GM12878 (cell line): ENCODE measurements around the gene CD48. TPM values are rescaled to one million over a fixed set of nuclear protein-coding genes. Genes with fewer than 3 reads are reported as not detected.

ENCODE experiments used
- ASH2L ChIP-seq: fragments of 300-600, 200-600 bp; sonication (generic); IDR thresholded peaks from 2 replicates; pipeline ENCODE4 v1.6.1; 2017; ENCODE audit warnings: low read depth, mild to moderate bottlenecking, borderline replicate concordance
- ATF7 ChIP-seq: fragments of 450-650 bp; IDR thresholded peaks from 2 replicates; pipeline ENCODE4 v1.6.1; 2016; ENCODE audit warnings: low read depth, mild to moderate bottlenecking
- BACH1 ChIP-seq: fragments of 450-650 bp; IDR thresholded peaks from 2 replicates; pipeline ENCODE4 v1.6.1; 2017; ENCODE audit warnings: mild to moderate bottlenecking, borderline replicate concordance
- CHD2 ChIP-seq: IDR thresholded peaks from 2 replicates; pipeline ENCODE4 v1.6.1; 2011; ENCODE audit warnings: low read depth, low read length, improper control_type of control experiment, borderline replicate concordance
- EGR1 ChIP-seq, 2 experiments: IDR thresholded peaks; 1 replicate in 1 of 2; 2 replicates in 1 of 2; pipeline ENCODE4 v1.6.1; 2011 to 2012; ENCODE audit warnings: low read depth in 2 of 2, low read length in 2 of 2, borderline replicate concordance in 1 of 2, mild to moderate bottlenecking in 1 of 2, moderate library complexity in 1 of 2
- FOXM1 ChIP-seq: IDR thresholded peaks from 2 replicates; pipeline ENCODE4 v1.6.1; 2012; ENCODE audit warnings: low read depth, mild to moderate bottlenecking, inconsistent platforms, low read length, moderate library complexity
- GABPA ChIP-seq: IDR thresholded peaks from 2 replicates; pipeline ENCODE4 v1.6.1; 2014; ENCODE audit warnings: antibody characterized with exemption, low read depth, mild to moderate bottlenecking, inconsistent platforms
- GATAD2B ChIP-seq: fragments of 450-650 bp; conservative IDR thresholded peaks from 2 replicates; pipeline ENCODE4 v1.6.1; 2017; ENCODE audit warnings: low read depth, mild to moderate bottlenecking, moderate library complexity
- IKZF2 ChIP-seq, 2 experiments: fragments of 450-650 bp; IDR thresholded peaks; 2 replicates each; pipeline ENCODE4 v1.6.1; 2017; ENCODE audit warnings: mild to moderate bottlenecking in 2 of 2, moderate library complexity in 2 of 2
- KLF5 ChIP-seq: fragments of 450-650 bp; IDR thresholded peaks from 2 replicates; pipeline ENCODE4 v1.6.1; 2014; ENCODE audit warnings: mild to moderate bottlenecking; ENCODE audit not compliant: partially characterized antibody
- LARP7 ChIP-seq: fragments of 450-650 bp; IDR thresholded peaks from 2 replicates; pipeline ENCODE4 v1.6.1; 2017; ENCODE audit warnings: mild to moderate bottlenecking
- MYC ChIP-seq: IDR thresholded peaks from 2 replicates; pipeline ENCODE4 v1.6.1; 2011; ENCODE audit warnings: mild to moderate bottlenecking, low read length, moderate library complexity, inconsistent platforms; ENCODE audit not compliant: insufficient read depth, insufficient replicate concordance, insufficient read length, severe bottlenecking
- NFIC ChIP-seq: IDR thresholded peaks from 2 replicates; pipeline ENCODE4 v1.6.1; 2012; ENCODE audit warnings: low read depth, mild to moderate bottlenecking, inconsistent platforms, low read length, moderate library complexity
- NR2C2 ChIP-seq: IDR thresholded peaks from 2 replicates; pipeline ENCODE4 v1.6.1; 2011; ENCODE audit warnings: borderline replicate concordance, low read depth; ENCODE audit not compliant: control insufficient read depth, insufficient read length
- PAX5 ChIP-seq: IDR thresholded peaks from 2 replicates; pipeline ENCODE4 v1.6.1; 2011; ENCODE audit warnings: low read depth, low read length, borderline replicate concordance
- PAX8 ChIP-seq: fragments of 450-650 bp; IDR thresholded peaks from 2 replicates; pipeline ENCODE4 v1.6.1; 2017; ENCODE audit warnings: mild to moderate bottlenecking, moderate library complexity
- PML ChIP-seq: IDR thresholded peaks from 2 replicates; pipeline ENCODE4 v1.6.1; 2012; ENCODE audit warnings: low read length, inconsistent platforms
- POLR2AphosphoS2 ChIP-seq: IDR thresholded peaks from 2 replicates; pipeline ENCODE4 v1.6.1; 2011; ENCODE audit warnings: low read depth, mild to moderate bottlenecking, low read length, improper control_type of control experiment, moderate library complexity
- RB1 ChIP-seq: fragments of 450-650 bp; formaldehyde crosslinking; IDR thresholded peaks from 2 replicates; pipeline ENCODE4 v1.6.1; 2017; ENCODE audit warnings: mild to moderate bottlenecking, borderline replicate concordance
- RELA ChIP-seq: fragments of 450-650 bp; IDR thresholded peaks from 2 replicates; pipeline ENCODE4 v1.8.0; 2014; ENCODE audit warnings: borderline replicate concordance; ENCODE audit not compliant: partially characterized antibody
- SMAD5 ChIP-seq: IDR thresholded peaks from 2 replicates; pipeline ENCODE4 v1.6.1; 2016; ENCODE audit warnings: antibody characterized with exemption, low read depth
- SREBF2 ChIP-seq: IDR thresholded peaks from 2 replicates; pipeline ENCODE4 v1.6.1; 2012; ENCODE audit warnings: mild to moderate bottlenecking, low read length
- TCF12 ChIP-seq: IDR thresholded peaks from 2 replicates; pipeline ENCODE4 v1.6.1; 2011; ENCODE audit warnings: low read depth, mild to moderate bottlenecking, low read length
- TCF3 ChIP-seq: IDR thresholded peaks from 2 replicates; pipeline ENCODE4 v1.6.1; 2012; ENCODE audit warnings: low read depth, mild to moderate bottlenecking, low read length, borderline replicate concordance; ENCODE audit not compliant: insufficient read depth
- TCF7 ChIP-seq: IDR thresholded peaks from 2 replicates; pipeline ENCODE4 v1.6.1; 2014; ENCODE audit warnings: antibody characterized with exemption, borderline replicate concordance
- ZZZ3 ChIP-seq: IDR thresholded peaks from 2 replicates; pipeline ENCODE4 v1.6.1; 2011; ENCODE audit warnings: low read depth; ENCODE audit not compliant: control insufficient read depth, insufficient read length
- polyA plus RNA-seq, 11 experiments: library from polyadenylated mRNA; depleted of rRNA in 4 of 11; unstranded in 6 of 11; stranded (reverse) in 5 of 11; fragments of >200 nt; fragmentation: Nextera tagmentation in 4 of 11; fragmentation: Illumina TruSeq in 1 of 11; extraction: Ambion mirVana in 4 of 11; extraction: Trizol in 1 of 11; gene quantifications; 1 replicate in 1 of 11; 2 replicates in 10 of 11; pipeline versions ENCODE4 v1.2.1 to v1.2.3, GENCODE V29; 2011 to 2016; ENCODE audit warnings: inconsistent platforms in 2 of 11, missing spikeins in 2 of 11, low read depth in 1 of 11
- total RNA-seq, 4 experiments: library from RNA; depleted of rRNA in 3 of 4; stranded (reverse); fragments of >200 nt in 3 of 4; fragmentation: Illumina TruSeq in 1 of 4; extraction: Trizol in 1 of 4; gene quantifications; 2 replicates each; pipeline versions ENCODE4 v1.2.1 to v1.2.3, GENCODE V29; 2013 to 2021
- TF ChIP-seq, protein P1 (sequence below): fragments of 450-650 bp; IDR thresholded peaks from 2 replicates; pipeline ENCODE4 v1.6.1; 2014; ENCODE audit warnings: mild to moderate bottlenecking
- TF ChIP-seq, protein P2 (sequence below): IDR thresholded peaks from 2 replicates; pipeline ENCODE4 v1.6.1; 2011; ENCODE audit warnings: mild to moderate bottlenecking, low read depth, low read length, moderate library complexity; ENCODE audit not compliant: insufficient replicate concordance
- TF ChIP-seq, protein P3 (sequence below): IDR thresholded peaks from 2 replicates; pipeline ENCODE4 v1.6.1; 2011; ENCODE audit warnings: borderline replicate concordance, low read depth, mild to moderate bottlenecking, moderate library complexity, low read length; ENCODE audit not compliant: insufficient read depth, poor library complexity, severe bottlenecking

Gene CD48
- total and polyA plus RNA-seq, 10 of the 15 experiments (the other 5 are each of a cell fraction or from before 2014, with no cell fraction given): 302 to 1,315 (median 430) TPM

DNA sequence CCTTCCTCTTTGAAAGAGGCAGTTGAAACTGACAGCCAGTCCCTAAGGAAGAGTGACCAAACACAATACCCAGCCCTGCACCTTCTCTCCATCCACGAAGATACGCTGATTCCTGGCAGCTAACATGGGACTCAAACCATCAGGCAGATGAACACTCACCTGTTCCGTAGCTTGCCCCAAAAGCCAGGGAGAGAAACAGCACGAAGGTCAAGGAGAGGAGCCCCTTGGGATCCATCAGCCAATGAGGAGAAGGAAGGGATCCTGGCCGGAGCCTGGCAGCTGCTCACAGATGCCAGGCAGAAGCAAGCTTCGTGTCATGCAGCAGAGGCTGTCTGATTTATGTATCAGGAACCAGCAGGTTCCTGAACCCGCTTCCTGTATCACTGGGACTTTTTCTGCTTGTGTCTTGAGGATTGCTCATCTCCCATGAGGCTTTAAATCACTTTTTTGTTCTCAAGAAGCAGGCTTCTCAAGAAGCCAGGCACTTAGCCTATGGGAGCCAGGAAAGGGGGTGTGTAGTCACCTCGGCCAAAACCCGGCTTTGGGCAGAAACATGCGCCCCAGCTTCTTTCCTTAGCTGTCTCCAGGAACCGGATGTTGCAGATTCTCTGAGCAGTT, 64.8 kb downstream of the CD48 start, which contains the start of gene SLAMF1 (continued):
- TF ChIP-seq RELA (peak; percentile 64), FOXM1 (0 out of 2 replicates have a peak, but pooled peaks have one; percentile 3), BACH1 (no peak; the same call in 1 of the 2 replicates), RB1 (peak; percentile 88; the same call in 1 of the 2 replicates), PAX8 (no peak), ZZZ3 (no peak), PAX5 (no peak; the same call in 1 of the 2 replicates), TCF12 (peak; percentile 92), SMAD5 (peak; percentile 92), GABPA (peak; percentile 42; the same call in 1 of the 2 replicates), ASH2L (no peak), CHD2 (peak; percentile 41), IKZF2 (IDR thresholded peaks at IDR 0.05) (peak; percentile 68 to 69; a peak in 3 of 4 replicates), NR2C2 (no peak), LARP7 (peak; percentile 55; the same call in 1 of the 2 replicates), SREBF2 (no peak), TCF7 (no peak), MYC (no peak), ATF7 (peak; percentile 68), PML (peak; percentile 97; the same call in 1 of the 2 replicates), NFIC (peak; percentile 45; the same call in 1 of the 2 replicates), KLF5 (no peak), GATAD2B (peak; percentile 100), TCF3 (0 out of 2 replicates have a peak, but pooled peaks have one; percentile 33), POLR2AphosphoS2 (peak; percentile 68; the same call in 1 of the 2 replicates), EGR1 (IDR thresholded peaks at IDR 0.05; ENCODE audit: borderline replicate concordance in 1 of 2, low read depth in 2 of 2, low read length in 2 of 2) (peak in 1 of 2 experiments; percentile 13; a peak in 1 of 3 replicates)
- TF ChIP-seq, protein P1, sequence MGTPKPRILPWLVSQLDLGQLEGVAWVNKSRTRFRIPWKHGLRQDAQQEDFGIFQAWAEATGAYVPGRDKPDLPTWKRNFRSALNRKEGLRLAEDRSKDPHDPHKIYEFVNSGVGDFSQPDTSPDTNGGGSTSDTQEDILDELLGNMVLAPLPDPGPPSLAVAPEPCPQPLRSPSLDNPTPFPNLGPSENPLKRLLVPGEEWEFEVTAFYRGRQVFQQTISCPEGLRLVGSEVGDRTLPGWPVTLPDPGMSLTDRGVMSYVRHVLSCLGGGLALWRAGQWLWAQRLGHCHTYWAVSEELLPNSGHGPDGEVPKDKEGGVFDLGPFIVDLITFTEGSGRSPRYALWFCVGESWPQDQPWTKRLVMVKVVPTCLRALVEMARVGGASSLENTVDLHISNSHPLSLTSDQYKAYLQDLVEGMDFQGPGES: no peak
- TF ChIP-seq, protein P2, sequence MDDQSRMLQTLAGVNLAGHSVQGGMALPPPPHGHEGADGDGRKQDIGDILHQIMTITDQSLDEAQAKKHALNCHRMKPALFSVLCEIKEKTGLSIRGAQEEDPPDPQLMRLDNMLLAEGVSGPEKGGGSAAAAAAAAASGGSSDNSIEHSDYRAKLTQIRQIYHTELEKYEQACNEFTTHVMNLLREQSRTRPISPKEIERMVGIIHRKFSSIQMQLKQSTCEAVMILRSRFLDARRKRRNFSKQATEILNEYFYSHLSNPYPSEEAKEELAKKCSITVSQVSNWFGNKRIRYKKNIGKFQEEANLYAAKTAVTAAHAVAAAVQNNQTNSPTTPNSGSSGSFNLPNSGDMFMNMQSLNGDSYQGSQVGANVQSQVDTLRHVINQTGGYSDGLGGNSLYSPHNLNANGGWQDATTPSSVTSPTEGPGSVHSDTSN: peak; percentile 59
- TF ChIP-seq, protein P3, sequence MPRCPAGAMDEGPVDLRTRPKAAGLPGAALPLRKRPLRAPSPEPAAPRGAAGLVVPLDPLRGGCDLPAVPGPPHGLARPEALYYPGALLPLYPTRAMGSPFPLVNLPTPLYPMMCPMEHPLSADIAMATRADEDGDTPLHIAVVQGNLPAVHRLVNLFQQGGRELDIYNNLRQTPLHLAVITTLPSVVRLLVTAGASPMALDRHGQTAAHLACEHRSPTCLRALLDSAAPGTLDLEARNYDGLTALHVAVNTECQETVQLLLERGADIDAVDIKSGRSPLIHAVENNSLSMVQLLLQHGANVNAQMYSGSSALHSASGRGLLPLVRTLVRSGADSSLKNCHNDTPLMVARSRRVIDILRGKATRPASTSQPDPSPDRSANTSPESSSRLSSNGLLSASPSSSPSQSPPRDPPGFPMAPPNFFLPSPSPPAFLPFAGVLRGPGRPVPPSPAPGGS: peak; percentile 98
